ENCODE measurements around the gene RIMS4. TPM values are rescaled to one million over a fixed set of nuclear protein-coding genes. Genes with fewer than 3 reads are reported as not detected.

RIMS4 gene
- total RNA-seq, 3 donors from 2014 or later: 0.51 to 2.0 (median 1.4) TPM

- Histone ChIP-seq H3K4me1 (ENCODE audit: low read depth) (peaks cover 2% of the 10 kb centered on the region), H3K9me3 (peaks cover 7% of the 10 kb centered on the region), H3K4me3 (no peak overlapping the region), H3K36me3 (ENCODE audit: low read depth) (no peaks in the 10 kb centered on the region)
- intact Hi-C loops (cut with DNase I, micrococcal nuclease): no loop called here
- ATAC-seq (no peak), DNase-seq (no peak)
- no peak for TF ChIP-seq CTCF (IDR thresholded peaks at IDR 0.05)
Observed at GRCh38 chr20:44807684-44808056, 2.7 kb downstream of the RIMS4 start.

GRCh38 chr20:44807051-44807683 lies 3.2 kb downstream of the RIMS4 start:
- peaks cover 5% of the 10 kb centered on the region for H3K9me3 ChIP-seq

DNA sequence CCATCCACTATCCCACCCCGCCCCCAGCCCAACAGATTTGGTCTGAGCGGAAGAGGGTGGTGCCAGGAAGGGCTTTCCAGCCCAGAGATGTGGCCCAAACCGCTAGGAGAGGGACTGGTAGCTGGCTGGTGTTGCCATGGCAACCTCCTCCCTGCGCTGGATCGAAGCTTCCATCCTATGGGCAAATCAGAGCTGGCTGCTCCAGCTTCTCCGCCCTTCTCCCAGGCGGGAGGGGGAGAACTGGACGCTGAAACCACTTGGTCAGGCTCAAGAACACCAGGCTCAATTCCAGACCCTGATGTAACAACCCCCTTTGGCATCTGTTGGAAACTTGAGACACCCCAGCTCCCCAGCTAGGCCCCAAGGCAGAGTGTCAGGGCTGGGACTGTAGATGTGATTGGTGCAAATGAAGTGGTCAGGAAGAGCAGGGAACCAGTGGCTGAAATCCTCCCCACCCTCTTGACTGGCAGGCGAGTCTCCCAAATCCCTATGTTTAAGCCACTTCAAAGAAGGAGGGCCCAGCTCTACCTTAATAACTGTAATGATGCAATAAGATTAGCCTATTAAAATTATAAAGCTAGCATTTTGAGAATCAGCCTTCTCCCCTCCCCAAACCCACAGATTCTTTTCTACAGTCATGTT lies 4.2 kb downstream of the RIMS4 start:
- intact Hi-C loops (cut with DNase I, micrococcal nuclease): no loop called here
- Histone ChIP-seq H3K4me3 (no peak overlapping the region), H3K9me3 (no peaks in the 10 kb centered on the region), H3K4me1 (ENCODE audit: low read depth) (peaks cover 4% of the 10 kb centered on the region), H3K36me3 (ENCODE audit: low read depth) (no peaks in the 10 kb centered on the region)
- no peak for TF ChIP-seq CTCF (IDR thresholded peaks at IDR 0.05)
- no peak for ATAC-seq
- DNase-seq: no peak

More at GRCh38 chr20:44807051-44807683, 3.2 kb downstream of the RIMS4 start:
- H3K4me1 ChIP-seq (ENCODE audit: low read depth): peaks cover 2% of the 10 kb centered on the region
- ATAC-seq (no peak), DNase-seq (no peak)
- H3K36me3 ChIP-seq (ENCODE audit: low read depth): no peaks in the 10 kb centered on the region
- TF ChIP-seq CTCF (IDR thresholded peaks at IDR 0.05): no peak
- intact Hi-C loops (cut with DNase I, micrococcal nuclease): no loop called here
- H3K4me3 ChIP-seq: no peak overlapping the region

- Histone ChIP-seq H3K9me3 (no peaks in the 10 kb centered on the region), H3K4me1 (ENCODE audit: low read depth) (peaks cover 3% of the 10 kb centered on the region), H3K36me3 (ENCODE audit: low read depth) (no peaks in the 10 kb centered on the region), H3K4me3 (no peak overlapping the region)
- ATAC-seq (no peak), DNase-seq (no peak)
- no peak for TF ChIP-seq CTCF (IDR thresholded peaks at IDR 0.05)
- intact Hi-C loops (cut with DNase I, micrococcal nuclease): no loop called here
Observed at GRCh38 chr20:44805335-44805978, 4.9 kb downstream of the RIMS4 start.

- Histone ChIP-seq H3K4me1 (ENCODE audit: low read depth) (peaks cover 3% of the 10 kb centered on the region), H3K4me3 (no peak overlapping the region), H3K9me3 (no peaks in the 10 kb centered on the region), H3K36me3 (ENCODE audit: low read depth) (no peaks in the 10 kb centered on the region)
- DNase-seq: no peak
- no peak for TF ChIP-seq CTCF (IDR thresholded peaks at IDR 0.05)
- ATAC-seq: no peak
- intact Hi-C loops (cut with DNase I, micrococcal nuclease): no loop called here
Observed at GRCh38 chr20:44803383-44803941, 6.9 kb downstream of the RIMS4 start.
